Uterus (tissue), 4 donors: ENCODE results near the gene MAML2. TPM values are rescaled to one million over a fixed set of nuclear protein-coding genes. Genes with fewer than 3 reads are reported as not detected.

ENCODE experiments used
- DNase-seq, 2 donors: peaks; one replicate each; pipeline ENCODE4 v3.0.0-alpha.2; 2019 to 2020
- H3K27ac ChIP-seq, 2 donors: fragments of 200-600 bp; sonication (generic); 1 replicate in 1 of 2; 2 replicates in 1 of 2; pipeline ENCODE4 v1.5.1; 2016 to 2018
- H3K27me3 ChIP-seq, 2 donors: fragments of 200-600 bp; sonication (generic); one replicate each; pipeline ENCODE4 v1.5.1; 2018 to 2019; ENCODE audit warnings: control low read depth in 1 of 2
- H3K36me3 ChIP-seq, 2 donors: fragments of 200-600 bp; sonication (generic); one replicate each; pipeline ENCODE4 v1.5.1; 2019; ENCODE audit warnings: control low read depth in 1 of 2
- H3K4me1 ChIP-seq, 2 donors: fragments of 200-600 bp; sonication (generic); one replicate each; pipeline ENCODE4 v1.5.1; 2018 to 2019; ENCODE audit warnings: control low read depth in 1 of 2
- H3K4me3 ChIP-seq, 2 donors: fragments of 200-600 bp; sonication (generic); 1 replicate in 1 of 2; 2 replicates in 1 of 2; pipeline ENCODE4 v1.5.1; 2018 to 2019; ENCODE audit warnings: mild to moderate bottlenecking in 1 of 2
- H3K9me3 ChIP-seq, 2 donors: fragments of 200-600 bp; sonication (generic); one replicate each; pipeline ENCODE4 v1.5.1; 2019; ENCODE audit warnings: control low read depth in 1 of 2
- CTCF ChIP-seq, 4 experiments: fragments of 200-600 bp in 2 of 4; fragments of 450-650 bp in 2 of 4; sonication (generic) in 2 of 4; IDR thresholded peaks; one replicate each; pipeline ENCODE4 v1.5.1; 2016 to 2019; ENCODE audit warnings: antibody characterized with exemption in 4 of 4, mild to moderate bottlenecking in 2 of 4, moderate library complexity in 1 of 4
- POLR2A ChIP-seq, 2 donors: fragments of 450-650 bp; IDR thresholded peaks; one replicate each; pipeline ENCODE4 v1.6.1; 2016; ENCODE audit warnings: antibody characterized with exemption in 2 of 2, mild to moderate bottlenecking in 1 of 2, moderate library complexity in 1 of 2
- intact Hi-C: fragments of 100-400 bp; cut with DNase I; formaldehyde crosslinking; loops from one replicate; pipeline ENCODE4 v1.15.1; 2023; ENCODE audit warnings: low total_unique reads
- total RNA-seq, 4 donors: library from RNA; depleted of rRNA in 3 of 4; stranded (reverse); fragments of >200 nt in 3 of 4; gene quantifications; one replicate each; pipeline versions ENCODE4 v1.1.0 to v1.2.4, GENCODE V29; 2014 to 2023
- donor health status: DM: yes; HTN: yes; CAD: no.

The MAML2 gene
- 10 to 100 TPM in 3 of 4 donors, 1 to 10 TPM in 1; 8.2 to 35.9 (median 19.8) TPM for total RNA-seq

- H3K27me3 ChIP-seq, result no peaks in the 10 kb centered on the region
- H3K36me3 ChIP-seq, result no peaks in the 10 kb centered on the region
- no peaks in the 10 kb centered on the region for H3K9me3 ChIP-seq
- intact Hi-C loops, result no loop called here
- peak; percentile 93 for DNase-seq
- peak within 1 kb of the TSS; percentile 49 to 61 for H3K4me3 ChIP-seq
- peak in 1 of 2 donors; percentile 6 for TF ChIP-seq POLR2A (IDR thresholded peaks at IDR 0.05)
- peak; percentile 91 to 100 (median 96) for TF ChIP-seq CTCF (IDR thresholded peaks at IDR 0.05)
- no peaks in the 10 kb centered on the region for H3K4me1 ChIP-seq
- H3K27ac ChIP-seq, result peak within 1 kb of the TSS; percentile 84 to 94
These were observed at the start of gene MAML2 for GRCh38 chr11:96342961-96343711. Gene MAML2 (minus strand): TSS chr11:96343195. CDS start chr11:96341895, 1,300 bp downstream.

- Histone ChIP-seq H3K4me1 (no peaks in the 10 kb centered on the region), H3K4me3 (no peak overlapping the region), H3K9me3 (no peaks in the 10 kb centered on the region), H3K36me3 (no peaks in the 10 kb centered on the region), H3K27me3 (no peaks in the 10 kb centered on the region), H3K27ac (no peak overlapping the region)
- intact Hi-C loops, result no loop called here
- TF ChIP-seq CTCF (IDR thresholded peaks at IDR 0.05), result no peak
- TF ChIP-seq POLR2A (IDR thresholded peaks at IDR 0.05), result no peak
- DNase-seq, result no peak
These were observed 48.8 kb upstream of the MAML2 start for GRCh38 chr11:96391698-96392307.

- intact Hi-C loops, result no loop called here
- TF ChIP-seq POLR2A (IDR thresholded peaks at IDR 0.05) (no peak), CTCF (IDR thresholded peaks at IDR 0.05) (no peak)
- no peaks in the 10 kb centered on the region for H3K4me1 ChIP-seq
These were observed 47.4 kb upstream of the MAML2 start for GRCh38 chr11:96390488-96390792.

GRCh38 chr11:96389720-96390487 lies 46.9 kb upstream of the MAML2 start, which contains the start of the genes CCDC82 and JRKL:
Gene CCDC82 (minus strand): TSS chr11:96389912. CDS start chr11:96384747, 5,165 bp downstream.
Gene JRKL (plus strand): TSS chr11:96390013. CDS start chr11:96390650, 637 bp downstream.
- Histone ChIP-seq H3K27ac (peak within 1 kb of the TSS; percentile 79 to 87), H3K36me3 (no peaks in the 10 kb centered on the region), H3K4me3 (peak within 1 kb of the TSS; percentile 83 to 95), H3K27me3 (no peaks in the 10 kb centered on the region), H3K9me3 (no peaks in the 10 kb centered on the region), H3K4me1 (no peaks in the 10 kb centered on the region)
- peak; percentile 96 to 97 for DNase-seq
- TF ChIP-seq POLR2A (IDR thresholded peaks at IDR 0.05) (peak; percentile 86 to 87), CTCF (IDR thresholded peaks at IDR 0.05) (no peak)
- intact Hi-C loops, result no loop called here

More at GRCh38 chr11:96390488-96390792, 47.4 kb upstream of the MAML2 start:
- Histone ChIP-seq H3K27ac (peak overlapping the region; percentile 79 to 87), H3K4me3 (peak overlapping the region; percentile 83 to 95), H3K9me3 (no peaks in the 10 kb centered on the region), H3K36me3 (no peaks in the 10 kb centered on the region), H3K27me3 (no peaks in the 10 kb centered on the region)
- no peak for DNase-seq
